IMR-90 (cell line): ENCODE data around the gene HOXB8. TPM values are rescaled to one million over a fixed set of nuclear protein-coding genes. Genes with fewer than 3 reads are reported as not detected.

Source experiments
- ATAC-seq: fragments of 200-7000 bp; cut with Tn5 transposase; 2 replicates; pipeline ENCODE4 v1.9.1; 2020; ENCODE audit warnings: low read depth, mild to moderate bottlenecking, moderate library complexity
- BruUV-seq: library from RNA; stranded (reverse); fragments of 400-500 nt; replicated peaks from 2 replicates; lab custom pipeline; 2021; lab: Mats Ljungman, UMichigan
- CTCF ChIA-PET: fragments of 300-600 bp; formaldehyde crosslinking; extraction: SDS; loops from one replicate; lab custom pipeline; 2021; ENCODE audit warnings: antibody characterized with exemption; lab: Yijun Ruan, JAX
- POLR2A ChIA-PET: fragments of 300-600 bp; sonication (Branson Sonifier 250); formaldehyde crosslinking; loops from one replicate; lab custom pipeline; 2022; ENCODE audit warnings: antibody characterized with exemption; ENCODE audit not compliant: unreplicated experiment; lab: Charles Lee
- DNase-seq: peaks from one replicate; pipeline ENCODE4 v3.0.0; 2013
- H2AFZ ChIP-seq: replicated peaks from 2 replicates; pipeline ENCODE3; 2013; ENCODE audit warnings: low read length, mild to moderate bottlenecking; ENCODE audit not compliant: poor library complexity
- H2AK5ac ChIP-seq: 2 replicates; pipeline ENCODE4 v1.6.1; 2013; ENCODE audit warnings: low read depth, low read length, inconsistent platforms
- H2AK9ac ChIP-seq: replicated peaks from 2 replicates; pipeline ENCODE3; 2013; ENCODE audit warnings: mild to moderate bottlenecking, low read depth, low read length, moderate library complexity; ENCODE audit not compliant: poor library complexity
- H2BK120ac ChIP-seq: 2 replicates; pipeline ENCODE4 v1.6.1; 2013; ENCODE audit warnings: low read depth, low read length, inconsistent platforms
- H2BK15ac ChIP-seq: 3 replicates; pipeline ENCODE4 v1.6.1; 2013; ENCODE audit warnings: low read depth, low read length, inconsistent platforms
- H2BK20ac ChIP-seq: 2 replicates; pipeline ENCODE4 v1.6.1; 2013; ENCODE audit warnings: low read depth, mild to moderate bottlenecking, inconsistent platforms, low read length, moderate library complexity
- H2BK5ac ChIP-seq: 2 replicates; pipeline ENCODE4 v1.6.1; 2013; ENCODE audit warnings: mild to moderate bottlenecking, low read depth, low read length, inconsistent platforms; ENCODE audit not compliant: poor library complexity, severe bottlenecking
- H3K14ac ChIP-seq: replicated peaks from 2 replicates; pipeline ENCODE4 v1.6.1; 2013; ENCODE audit warnings: low read depth, low read length, inconsistent platforms
- H3K18ac ChIP-seq: 2 replicates; pipeline ENCODE4 v1.6.1; 2013; ENCODE audit warnings: low read depth, low read length, control low read depth
- H3K23ac ChIP-seq: 2 replicates; pipeline ENCODE4 v1.6.1; 2013; ENCODE audit warnings: low read depth, low read length, inconsistent platforms
- H3K27ac ChIP-seq: 2 replicates; pipeline ENCODE4 v1.5.1; 2013; ENCODE audit warnings: mild to moderate bottlenecking, control low read depth, low read length; ENCODE audit not compliant: insufficient read depth
- H3K27me3 ChIP-seq: 2 replicates; pipeline ENCODE4 v1.6.1; 2013; ENCODE audit warnings: low read length; ENCODE audit not compliant: control insufficient read depth, insufficient read depth
- H3K36me3 ChIP-seq: 2 replicates; pipeline ENCODE4 v1.6.1; 2013; ENCODE audit warnings: low read length, mixed read lengths; ENCODE audit not compliant: control insufficient read depth, insufficient read depth
- H3K4ac ChIP-seq: 2 replicates; pipeline ENCODE4 v1.6.1; 2013; ENCODE audit warnings: low read depth, low read length, inconsistent platforms
- H3K4me1 ChIP-seq: 2 replicates; pipeline ENCODE4 v1.6.1; 2013; ENCODE audit warnings: low read length, mixed read lengths; ENCODE audit not compliant: control insufficient read depth, insufficient read depth
- H3K4me2 ChIP-seq: 2 replicates; pipeline ENCODE4 v1.6.1; 2013; ENCODE audit warnings: low read depth, mild to moderate bottlenecking, control low read depth, low read length, moderate library complexity
- H3K4me3 ChIP-seq: 2 replicates; pipeline ENCODE4 v1.5.1; 2013; ENCODE audit warnings: low read depth, mild to moderate bottlenecking, control low read depth, low read length, moderate library complexity; ENCODE audit not compliant: insufficient read depth
- H3K56ac ChIP-seq: 2 replicates; pipeline ENCODE4 v1.6.1; 2013; ENCODE audit warnings: low read length, inconsistent platforms; ENCODE audit not compliant: insufficient read depth; ENCODE audit errors: extremely low read depth
- H3K79me1 ChIP-seq, 2 experiments: 2 replicates each; pipeline ENCODE4 v1.6.1; 2013; ENCODE audit warnings: low read length in 2 of 2, inconsistent platforms in 1 of 2, low read depth in 1 of 2
- H3K9ac ChIP-seq: 2 replicates; pipeline ENCODE4 v1.6.1; 2013; ENCODE audit warnings: low read depth, low read length, control low read depth
- H3K9me1 ChIP-seq: 2 replicates; pipeline ENCODE4 v1.6.1; 2013; ENCODE audit warnings: low read length, inconsistent platforms; ENCODE audit not compliant: insufficient read depth
- H3K9me3 ChIP-seq: 2 replicates; pipeline ENCODE4 v1.6.1; 2013; ENCODE audit warnings: low read length; ENCODE audit not compliant: control insufficient read depth, insufficient read depth
- H4K20me1 ChIP-seq: 2 replicates; pipeline ENCODE4 v1.6.1; 2013; ENCODE audit warnings: low read length, inconsistent platforms; ENCODE audit not compliant: insufficient read depth
- H4K5ac ChIP-seq: 2 replicates; pipeline ENCODE4 v1.6.1; 2013; ENCODE audit warnings: mild to moderate bottlenecking, low read depth, low read length, control low read depth
- H4K8ac ChIP-seq, 2 experiments: 2 replicates each; pipeline ENCODE4 v1.6.1; 2013; ENCODE audit warnings: low read depth in 2 of 2, low read length in 2 of 2, control low read depth in 1 of 2, inconsistent platforms in 1 of 2
- H4K91ac ChIP-seq: 2 replicates; pipeline ENCODE4 v1.6.1; 2013; ENCODE audit warnings: low read depth, low read length, inconsistent platforms; ENCODE audit not compliant: insufficient read depth
- BHLHE40 ChIP-seq: fragments of 150-350 bp; IDR thresholded peaks from 2 replicates; pipeline ENCODE4 v1.6.1; 2016; ENCODE audit warnings: mild to moderate bottlenecking, low read depth, low read length
- CEBPB ChIP-seq: IDR thresholded peaks from 2 replicates; pipeline ENCODE4 v1.6.1; 2012; ENCODE audit warnings: low read depth, low read length, improper control_type of control experiment
- CHD1 ChIP-seq: IDR thresholded peaks from 2 replicates; pipeline ENCODE4 v1.6.1; 2012; ENCODE audit warnings: low read depth, low read length, improper control_type of control experiment
- FOS ChIP-seq: fragments of 150-350 bp; IDR thresholded peaks from 2 replicates; pipeline ENCODE4 v1.6.1; 2016; ENCODE audit warnings: low read depth, low read length
- MAFK ChIP-seq: IDR thresholded peaks from 2 replicates; pipeline ENCODE4 v1.6.1; 2012; ENCODE audit warnings: low read depth, low read length, improper control_type of control experiment
- MAZ ChIP-seq: IDR thresholded peaks from 2 replicates; pipeline ENCODE4 v1.6.1; 2012; ENCODE audit warnings: low read depth, mild to moderate bottlenecking, low read length, improper control_type of control experiment, moderate library complexity, borderline replicate concordance
- MXI1 ChIP-seq: IDR thresholded peaks from 2 replicates; pipeline ENCODE4 v1.6.1; 2012; ENCODE audit warnings: low read depth, mild to moderate bottlenecking, low read length, moderate library complexity, borderline replicate concordance
- NFE2L2 ChIP-seq: fragments of 150-350 bp; IDR thresholded peaks from 2 replicates; pipeline ENCODE4 v1.6.1; 2016; ENCODE audit warnings: low read depth, mild to moderate bottlenecking, low read length
- POLR2A ChIP-seq: IDR thresholded peaks from 2 replicates; pipeline ENCODE4 v1.6.1; 2012; ENCODE audit warnings: mild to moderate bottlenecking, low read depth, low read length
- RAD21 ChIP-seq: IDR thresholded peaks from 2 replicates; pipeline ENCODE4 v1.6.1; 2012; ENCODE audit warnings: low read length, improper control_type of control experiment
- RCOR1 ChIP-seq: IDR thresholded peaks from 2 replicates; pipeline ENCODE4 v1.6.1; 2012; ENCODE audit warnings: mild to moderate bottlenecking, low read length, improper control_type of control experiment; ENCODE audit not compliant: insufficient replicate concordance
- RFX5 ChIP-seq: IDR thresholded peaks from 2 replicates; pipeline ENCODE4 v1.8.0; 2012; ENCODE audit warnings: low read depth, mild to moderate bottlenecking, low read length, moderate library complexity
- SMC3 ChIP-seq: fragments of 150-350 bp; IDR thresholded peaks from 2 replicates; pipeline ENCODE4 v1.6.1; 2016; ENCODE audit warnings: low read depth, mild to moderate bottlenecking, antibody characterized with exemption, low read length, moderate library complexity
- WGBS, 2 experiments: methylation state at CpG; one replicate each; pipeline versions ENCODE4 v1.1.5 to v1.1.7; 2013; ENCODE audit warnings: missing lambda C conversion rate in 2 of 2; ENCODE audit not compliant: insufficient read length in 1 of 2; ENCODE audit errors: extremely low coverage in 2 of 2; 5-methylcytosine and 5-hydroxymethylcytosine counted together
- dilution Hi-C: fragments of 300-500 bp; cut with HindIII; formaldehyde crosslinking; loops from one replicate; pipeline ENCODE4 v1.14.3; 2018; ENCODE audit warnings: low sequenced_read_pairs; ENCODE audit not compliant: unreplicated experiment
- in situ Hi-C: fragments of 300-500 bp; cut with MboI; formaldehyde crosslinking; loops from 3 replicates; pipeline ENCODE4 v1.14.3; 2019; ENCODE audit warnings: low sequenced_read_pairs, inconsistent platforms, mixed read lengths
- intact Hi-C: fragments of 100-400 bp; cut with micrococcal nuclease; formaldehyde crosslinking; loops from 2 replicates; pipeline ENCODE4 v1.10.0; 2022
- polyA plus RNA-seq, 3 experiments: library from polyadenylated mRNA; depleted of rRNA; stranded (reverse); fragments of >200 nt; gene quantifications; 2 replicates each; pipeline ENCODE4 v1.2.3, GENCODE V29; 2012; ENCODE audit warnings: low replicate concordance in 1 of 3
- total RNA-seq: library from RNA; depleted of rRNA; stranded (reverse); fragments of >200 nt; gene quantifications from 2 replicates; pipeline ENCODE4 v1.2.3, GENCODE V29; 2012
- TF ChIP-seq, protein P1 (sequence below): fragments of 150-350 bp; IDR thresholded peaks from 2 replicates; pipeline ENCODE4 v1.6.1; 2016; ENCODE audit warnings: low read depth, mild to moderate bottlenecking, low read length, moderate library complexity, borderline replicate concordance
- TF ChIP-seq, protein P2 (sequence below): conservative IDR thresholded peaks from 2 replicates; pipeline ENCODE4 v1.5.1; 2012; ENCODE audit warnings: mild to moderate bottlenecking, low read depth, low read length, improper control_type of control experiment
- TF ChIP-seq, protein P3 (sequence below): fragments of 150-350 bp; IDR thresholded peaks from 2 replicates; pipeline ENCODE4 v1.6.1; 2017; ENCODE audit warnings: mild to moderate bottlenecking, antibody characterized with exemption, low read length, low read depth

HOXB8 gene
- total and polyA plus RNA-seq, 2 of the 4 experiments (the other 2 are of a cell fraction), result 0.54 to 5.3 TPM

DNA sequence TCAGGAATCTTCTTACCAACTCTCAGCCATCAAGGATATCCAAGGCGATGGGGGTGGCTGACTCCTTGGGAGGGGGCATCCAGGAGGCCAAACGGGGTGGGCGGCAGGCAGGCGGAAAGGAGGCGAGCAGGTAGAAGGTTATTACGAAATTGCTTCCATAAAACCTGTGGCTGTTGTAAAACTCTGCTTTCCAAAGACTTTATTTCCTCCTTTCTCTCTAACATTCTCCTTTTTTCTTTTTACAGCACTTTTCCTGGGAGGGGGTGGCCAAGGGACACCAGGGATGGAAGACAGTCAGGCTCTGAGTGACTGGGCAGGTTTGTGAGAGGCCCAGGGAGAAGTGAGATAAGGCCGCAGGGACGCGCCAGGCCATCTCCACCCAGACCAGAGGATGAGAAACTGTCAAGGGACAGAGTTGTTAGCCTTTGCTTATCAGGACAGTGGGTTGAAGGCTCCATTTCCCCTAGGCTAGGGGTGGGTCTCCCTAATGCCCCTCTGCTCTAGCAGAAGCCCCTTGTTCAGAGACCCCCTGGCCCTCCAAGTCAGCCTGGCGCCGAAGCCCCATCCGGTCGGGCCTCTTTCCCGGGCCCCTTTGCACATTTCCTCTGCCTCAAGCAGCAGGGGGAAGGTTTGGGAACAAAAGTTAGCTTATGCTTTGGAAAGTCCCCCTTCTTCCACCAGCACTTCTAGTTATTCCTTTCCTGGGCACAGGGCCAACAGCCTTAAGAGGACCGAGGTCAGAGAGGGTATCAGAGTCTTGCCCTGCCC is 16.0 kb upstream of the HOXB8 start:
- Histone ChIP-seq H2BK5ac (no peak overlapping the region), H3K9me1 (no peaks in the 10 kb centered on the region), H2BK120ac (no peak overlapping the region), H4K8ac (no peak overlapping the region), H3K9me3 (peaks cover 39% of the 10 kb centered on the region), H3K4ac (no peak overlapping the region), H3K27me3 (peaks cover 98% of the 10 kb centered on the region), H3K36me3 (no peaks in the 10 kb centered on the region), H3K23ac (no peak overlapping the region), H3K14ac (no peak overlapping the region), H4K91ac (no peak overlapping the region), H2BK20ac (no peak overlapping the region), H2BK15ac (no peak overlapping the region), H3K56ac (no peak overlapping the region), H3K79me1 (no peaks in the 10 kb centered on the region), H3K27ac (no peak overlapping the region), H4K5ac (no peak overlapping the region), H3K9ac (no peak overlapping the region), H3K4me2 (no peak overlapping the region), H2AK9ac (no peak overlapping the region), H4K20me1 (peaks cover 3% of the 10 kb centered on the region; the same call in 1 of the 2 replicates), H3K18ac (no peak overlapping the region), H3K4me1 (no peaks in the 10 kb centered on the region; the same call in 1 of the 2 replicates), H2AFZ (no peak overlapping the region), H3K4me3 (no peak overlapping the region), H2AK5ac (no peak overlapping the region)
- no peak for TF ChIP-seq MAFK
- TF ChIP-seq RAD21, result no peak
- TF ChIP-seq POLR2A, result no peak
- TF ChIP-seq FOS, result no peak
- no peak for TF ChIP-seq RFX5
- no peak for TF ChIP-seq RCOR1
- TF ChIP-seq BHLHE40, result no peak
- no peak for TF ChIP-seq MAZ
- TF ChIP-seq MXI1, result no peak
- TF ChIP-seq, protein P1, sequence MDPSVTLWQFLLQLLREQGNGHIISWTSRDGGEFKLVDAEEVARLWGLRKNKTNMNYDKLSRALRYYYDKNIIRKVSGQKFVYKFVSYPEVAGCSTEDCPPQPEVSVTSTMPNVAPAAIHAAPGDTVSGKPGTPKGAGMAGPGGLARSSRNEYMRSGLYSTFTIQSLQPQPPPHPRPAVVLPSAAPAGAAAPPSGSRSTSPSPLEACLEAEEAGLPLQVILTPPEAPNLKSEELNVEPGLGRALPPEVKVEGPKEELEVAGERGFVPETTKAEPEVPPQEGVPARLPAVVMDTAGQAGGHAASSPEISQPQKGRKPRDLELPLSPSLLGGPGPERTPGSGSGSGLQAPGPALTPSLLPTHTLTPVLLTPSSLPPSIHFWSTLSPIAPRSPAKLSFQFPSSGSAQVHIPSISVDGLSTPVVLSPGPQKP, result no peak
- TF ChIP-seq, protein P2, sequence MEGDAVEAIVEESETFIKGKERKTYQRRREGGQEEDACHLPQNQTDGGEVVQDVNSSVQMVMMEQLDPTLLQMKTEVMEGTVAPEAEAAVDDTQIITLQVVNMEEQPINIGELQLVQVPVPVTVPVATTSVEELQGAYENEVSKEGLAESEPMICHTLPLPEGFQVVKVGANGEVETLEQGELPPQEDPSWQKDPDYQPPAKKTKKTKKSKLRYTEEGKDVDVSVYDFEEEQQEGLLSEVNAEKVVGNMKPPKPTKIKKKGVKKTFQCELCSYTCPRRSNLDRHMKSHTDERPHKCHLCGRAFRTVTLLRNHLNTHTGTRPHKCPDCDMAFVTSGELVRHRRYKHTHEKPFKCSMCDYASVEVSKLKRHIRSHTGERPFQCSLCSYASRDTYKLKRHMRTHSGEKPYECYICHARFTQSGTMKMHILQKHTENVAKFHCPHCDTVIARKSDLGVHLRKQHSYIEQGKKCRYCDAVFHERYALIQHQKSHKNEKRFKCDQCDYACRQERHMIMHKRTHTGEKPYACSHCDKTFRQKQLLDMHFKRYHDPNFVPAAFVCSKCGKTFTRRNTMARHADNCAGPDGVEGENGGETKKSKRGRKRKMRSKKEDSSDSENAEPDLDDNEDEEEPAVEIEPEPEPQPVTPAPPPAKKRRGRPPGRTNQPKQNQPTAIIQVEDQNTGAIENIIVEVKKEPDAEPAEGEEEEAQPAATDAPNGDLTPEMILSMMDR, result no peak
- no peak for TF ChIP-seq NFE2L2
- TF ChIP-seq CEBPB, result no peak
- TF ChIP-seq SMC3, result no peak
- no peak for TF ChIP-seq CHD1
- TF ChIP-seq, protein P3, sequence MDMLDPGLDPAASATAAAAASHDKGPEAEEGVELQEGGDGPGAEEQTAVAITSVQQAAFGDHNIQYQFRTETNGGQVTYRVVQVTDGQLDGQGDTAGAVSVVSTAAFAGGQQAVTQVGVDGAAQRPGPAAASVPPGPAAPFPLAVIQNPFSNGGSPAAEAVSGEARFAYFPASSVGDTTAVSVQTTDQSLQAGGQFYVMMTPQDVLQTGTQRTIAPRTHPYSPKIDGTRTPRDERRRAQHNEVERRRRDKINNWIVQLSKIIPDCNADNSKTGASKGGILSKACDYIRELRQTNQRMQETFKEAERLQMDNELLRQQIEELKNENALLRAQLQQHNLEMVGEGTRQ, result no peak
- dilution Hi-C loops (no loop called here), intact Hi-C loops (no loop called here), in situ Hi-C loops (no loop called here)
- no TSS peak for BruUV-seq
- WGBS, 2 experiments, result 0% methylated on average over 1 of the region's 15 CpGs; no CpG with 5 or more reads in 1 of the 2 experiments
- ChIA-PET POLR2A (no interaction called here), CTCF (no interaction called here)
- ATAC-seq (no peak), DNase-seq (no peak)
